HG02623 (cell line): ENCODE results near the gene SH3BGRL3.
"Not testable (repeated sequence)": the region's sequence is repeated elsewhere in the genome, so short reads cannot be mapped to it uniquely, and the experiment has no call there.

Experiments used
- ATAC-seq: cut with Tn5 transposase; IDR thresholded peaks from one replicate; pipeline ENCODE4 v1.9.1; 2021; ENCODE audit warnings: moderate library complexity; ENCODE audit not compliant: unreplicated experiment

The SH3BGRL3 gene

DNA sequence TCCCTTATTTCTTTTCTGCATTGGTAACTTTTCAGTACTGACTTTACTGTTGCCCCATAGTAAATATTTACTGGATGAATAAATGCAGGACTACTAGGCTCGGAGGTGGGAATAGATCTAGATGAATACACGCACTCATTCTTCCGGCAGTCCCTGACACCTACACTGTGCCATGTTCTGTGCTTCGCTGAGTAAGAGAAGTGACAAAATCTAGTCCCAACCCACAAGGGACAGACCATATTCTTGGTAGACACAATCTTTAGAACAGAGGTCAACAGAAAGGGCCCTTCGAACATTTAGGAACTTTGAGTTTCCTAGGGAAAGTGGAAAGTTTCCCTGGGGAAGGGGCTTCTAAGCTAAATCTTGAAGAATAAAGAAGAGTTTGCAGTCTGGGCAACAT is 34.6 kb downstream of the SH3BGRL3 start:
- no peak for ATAC-seq

DNA sequence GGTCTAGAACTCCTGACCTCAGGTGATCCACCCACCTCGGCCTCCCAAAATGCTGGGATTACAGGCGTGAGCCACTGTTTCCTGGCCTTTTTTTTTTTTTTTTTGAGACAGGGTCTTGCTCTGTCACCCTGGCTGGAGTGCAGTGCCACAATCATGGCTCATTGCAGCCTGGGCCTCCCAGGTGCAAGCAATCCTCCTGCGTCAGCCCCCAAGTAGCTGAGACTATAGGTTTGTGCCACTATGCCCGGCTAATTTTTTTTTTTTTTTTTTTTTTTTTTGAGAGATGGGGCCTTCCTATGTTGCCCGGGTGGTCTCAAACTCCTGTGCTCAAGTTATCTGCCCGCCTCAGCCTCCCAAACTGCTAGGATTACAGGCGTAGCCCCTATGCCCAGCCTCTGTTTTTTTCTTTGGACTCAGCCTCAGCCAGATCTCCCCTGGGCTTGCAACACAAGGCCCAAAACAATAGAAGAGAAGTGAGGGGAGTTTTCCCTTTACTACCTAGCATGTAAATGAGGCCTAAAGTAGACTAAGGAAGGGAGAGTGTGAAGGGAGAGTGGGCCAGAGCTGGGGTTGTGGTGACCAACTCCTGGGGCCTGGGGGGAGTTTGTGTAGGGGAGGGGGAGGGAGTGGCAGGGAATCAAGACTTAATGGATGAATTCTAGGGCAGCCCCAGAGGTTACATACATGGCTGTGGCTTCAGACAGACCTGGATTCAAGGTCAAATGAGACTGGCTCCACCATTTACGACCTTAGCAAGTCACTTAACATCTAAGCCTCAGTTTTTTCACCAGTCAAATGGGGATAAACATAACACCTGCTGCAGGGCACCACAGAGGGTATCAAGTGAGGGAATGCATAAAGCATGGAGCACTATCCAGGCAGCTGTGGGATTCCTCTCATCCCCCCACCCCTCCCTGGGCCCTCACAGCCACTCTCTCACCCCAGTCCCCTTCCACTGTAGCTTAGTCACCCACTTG is 36.3 kb downstream of the SH3BGRL3 start:
- ATAC-seq: no peak

DNA sequence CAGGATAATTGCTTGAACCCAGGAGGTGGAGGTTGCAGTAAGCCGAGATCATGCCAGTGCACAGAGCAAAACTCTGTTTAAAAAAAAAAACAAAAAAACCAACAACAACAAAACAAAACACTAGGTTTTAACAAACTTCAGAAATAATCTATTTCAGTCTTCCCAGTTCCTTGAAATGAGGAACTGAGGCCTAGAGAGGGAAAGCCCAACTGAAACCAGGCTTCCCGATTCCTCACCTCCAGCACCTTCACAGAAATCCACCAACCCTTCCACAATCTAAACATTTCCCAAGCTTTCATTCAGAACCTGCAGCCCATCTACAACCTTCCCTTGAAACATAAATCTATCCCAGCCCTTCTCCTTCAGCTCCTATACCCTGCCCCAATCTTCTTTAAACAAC is 37.3 kb downstream of the SH3BGRL3 start:
- no peak for ATAC-seq

DNA sequence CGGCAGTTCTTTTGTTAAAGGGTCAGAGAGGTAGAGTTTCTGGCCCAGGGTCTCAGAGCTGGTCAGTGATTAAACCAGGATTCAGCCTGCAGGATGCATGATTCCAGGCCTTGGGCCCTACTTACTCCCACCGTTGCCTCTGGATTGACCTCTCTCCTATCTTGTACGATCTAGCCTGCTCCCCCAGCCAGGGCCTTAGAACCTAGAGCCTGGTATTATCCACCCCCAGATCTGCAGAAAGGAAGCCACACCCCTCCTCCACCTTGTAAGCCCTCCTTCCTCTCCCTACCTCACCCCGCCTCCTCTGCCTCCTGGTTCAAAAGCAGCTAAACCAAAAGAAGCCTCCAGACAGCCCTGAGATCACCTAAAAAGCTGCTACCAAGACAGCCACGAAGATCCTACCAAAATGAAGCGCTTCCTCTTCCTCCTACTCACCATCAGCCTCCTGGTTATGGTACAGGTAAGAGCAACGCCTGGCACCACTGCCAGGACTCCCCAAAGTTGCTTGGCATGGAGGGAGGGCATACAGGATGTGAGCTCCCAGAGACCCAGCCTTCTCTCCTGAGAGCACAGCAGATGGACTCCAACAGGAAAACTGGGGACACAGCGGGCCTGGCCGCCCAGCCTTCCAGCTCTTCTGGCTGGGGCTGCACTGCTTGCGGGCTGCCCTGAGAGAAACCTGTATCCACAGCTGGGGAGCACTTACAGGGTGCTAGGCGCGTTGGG is 37.9 kb downstream of the SH3BGRL3 start, which contains the start of gene CD52:
Gene CD52 (plus strand): TSS at position 347 of the 726 bp plus-strand sequence. CDS start 60 bp downstream, at position 407.
- ATAC-seq: no peak

DNA sequence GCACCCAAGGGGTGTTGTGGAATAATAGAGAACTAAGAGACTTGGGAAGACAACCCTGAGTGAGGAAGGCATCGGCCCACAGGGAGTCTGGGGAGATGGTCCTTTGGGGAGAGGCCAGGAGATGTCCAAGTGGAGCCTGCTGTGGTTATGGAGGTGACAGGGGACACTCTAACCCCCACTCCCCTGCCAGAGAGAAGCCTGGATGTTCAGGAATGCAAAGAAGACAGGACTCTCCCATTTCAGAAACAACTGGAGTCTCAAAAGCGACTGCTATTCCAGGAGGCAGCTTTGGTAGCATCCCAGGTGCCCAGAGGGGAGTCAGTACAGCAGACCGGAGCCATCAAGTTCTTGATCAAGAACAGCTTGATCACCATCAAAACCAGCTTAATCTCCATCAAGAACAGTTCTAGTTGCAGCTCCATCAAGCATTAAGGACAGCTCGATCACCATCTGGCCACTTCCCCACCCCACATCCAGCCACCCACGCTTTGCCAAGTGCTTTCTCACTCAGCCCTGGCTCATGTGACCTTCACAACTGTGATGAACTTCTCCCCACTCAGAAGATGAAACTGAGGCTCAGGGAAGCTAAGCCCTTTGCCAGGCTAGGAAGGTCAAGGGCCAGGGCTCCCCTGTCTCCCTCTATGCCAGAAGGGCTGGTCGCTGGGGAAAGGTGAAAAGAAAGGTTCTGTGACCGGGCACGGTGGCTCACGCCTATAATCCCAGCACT is 38.6 kb downstream of the SH3BGRL3 start:
- ATAC-seq: no peak

DNA sequence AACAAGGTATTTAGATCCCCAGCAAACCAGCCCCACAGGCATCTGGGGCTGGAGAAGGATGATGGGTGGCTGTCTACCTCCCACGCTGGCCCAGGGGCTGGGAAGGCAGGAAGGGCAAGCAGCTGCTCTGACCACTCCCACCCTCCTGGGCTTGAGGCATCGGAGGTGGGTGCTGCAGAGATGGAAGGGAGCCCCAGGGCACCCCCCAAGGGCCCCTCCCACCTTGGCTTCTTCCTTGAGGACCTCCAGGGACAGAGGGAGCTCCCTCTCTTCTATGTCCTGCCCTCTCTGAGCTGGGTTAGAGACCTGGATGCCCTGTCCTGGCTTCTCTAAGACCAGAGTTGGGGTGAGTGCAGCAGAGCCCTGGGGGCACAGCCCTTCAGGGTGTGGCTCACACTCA is 41.0 kb downstream of the SH3BGRL3 start:
- ATAC-seq: no peak

DNA sequence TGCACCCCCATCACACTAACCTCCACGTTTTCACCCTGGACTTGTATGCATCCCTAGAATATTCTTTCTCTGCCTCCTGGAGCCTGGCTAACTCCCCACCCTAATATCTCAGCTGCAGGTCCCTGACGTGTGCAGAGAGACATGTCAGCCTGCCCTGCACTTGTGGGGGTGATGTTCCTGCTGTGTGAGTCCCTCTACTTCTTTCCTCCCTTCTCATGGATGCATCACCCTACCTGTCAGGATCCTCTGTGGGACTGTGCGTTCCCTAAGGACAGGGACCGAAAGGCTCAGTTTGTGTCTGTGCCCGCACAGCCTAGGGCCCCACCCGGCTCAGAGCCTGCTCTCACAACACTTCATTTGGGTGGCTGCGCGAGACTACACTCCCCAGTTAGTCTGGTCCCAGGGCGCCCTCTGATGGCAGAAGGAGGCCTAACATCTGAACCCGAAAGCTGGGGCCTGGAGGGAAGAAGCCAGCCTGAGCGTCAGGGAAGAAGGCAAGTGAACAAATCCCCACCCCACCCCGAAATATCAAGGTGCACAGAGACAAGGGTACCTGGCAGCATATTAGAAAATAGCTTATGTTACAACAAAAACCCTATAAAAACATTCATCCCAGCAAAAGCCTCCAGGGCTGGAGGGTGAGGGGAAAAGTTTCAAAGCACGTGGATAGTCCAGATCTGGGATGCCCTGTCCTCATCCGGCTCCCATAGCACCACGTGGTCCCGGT is 41.6 kb downstream of the SH3BGRL3 start:
- ATAC-seq: no peak

DNA sequence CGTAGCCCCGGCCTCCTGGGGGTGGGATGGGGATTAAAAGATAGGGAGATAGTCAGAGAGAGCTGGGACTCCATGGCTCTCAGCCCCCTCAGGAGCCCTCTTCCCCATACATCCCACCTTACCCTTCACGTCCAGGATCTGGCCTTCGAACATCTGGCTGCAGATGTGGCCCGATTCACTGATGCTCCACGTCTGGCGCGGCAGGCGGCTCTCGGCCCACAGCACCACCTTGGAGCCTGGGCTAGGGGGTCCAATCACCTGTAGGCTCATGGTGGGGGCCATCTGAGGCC is 42.1 kb downstream of the SH3BGRL3 start:
- no peak for ATAC-seq

DNA sequence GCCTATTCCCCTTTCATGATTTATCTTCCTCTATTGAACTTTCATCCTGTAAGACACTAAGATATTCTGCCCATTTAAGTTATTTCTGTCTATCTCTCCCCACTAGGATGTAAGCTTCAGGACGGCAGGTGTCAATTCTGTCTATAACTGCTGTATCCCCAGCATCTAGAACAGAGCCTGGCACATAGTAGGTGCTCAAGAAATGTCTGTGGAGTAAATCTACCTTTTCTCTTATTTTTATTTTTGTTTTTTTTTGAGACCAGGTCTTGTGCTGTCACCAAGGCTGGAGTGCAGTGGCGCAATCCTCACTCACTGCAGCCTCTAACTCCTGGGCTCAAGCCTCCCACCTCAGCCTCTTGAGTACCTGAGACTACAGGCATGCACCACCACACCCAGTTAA is 43.5 kb downstream of the SH3BGRL3 start:
- ATAC-seq: no peak

DNA sequence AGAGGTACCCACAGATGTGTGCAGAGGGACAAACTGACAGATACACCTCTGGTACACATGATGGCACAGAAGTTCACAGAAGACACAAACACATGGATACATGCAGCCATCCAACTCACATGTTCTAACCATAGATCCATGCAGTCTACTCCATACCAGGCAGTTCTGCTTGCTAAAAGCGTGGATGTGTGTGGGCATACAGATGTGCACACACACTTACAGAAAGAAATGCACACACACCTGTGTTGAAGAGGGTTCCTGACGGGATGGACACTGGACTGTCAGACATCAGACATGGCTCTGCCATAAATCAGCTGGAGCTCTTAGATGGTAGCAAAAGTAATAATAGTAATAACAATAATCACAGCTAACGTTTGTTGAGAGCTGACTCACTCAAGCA is 44.7 kb downstream of the SH3BGRL3 start:
- no peak for ATAC-seq

DNA sequence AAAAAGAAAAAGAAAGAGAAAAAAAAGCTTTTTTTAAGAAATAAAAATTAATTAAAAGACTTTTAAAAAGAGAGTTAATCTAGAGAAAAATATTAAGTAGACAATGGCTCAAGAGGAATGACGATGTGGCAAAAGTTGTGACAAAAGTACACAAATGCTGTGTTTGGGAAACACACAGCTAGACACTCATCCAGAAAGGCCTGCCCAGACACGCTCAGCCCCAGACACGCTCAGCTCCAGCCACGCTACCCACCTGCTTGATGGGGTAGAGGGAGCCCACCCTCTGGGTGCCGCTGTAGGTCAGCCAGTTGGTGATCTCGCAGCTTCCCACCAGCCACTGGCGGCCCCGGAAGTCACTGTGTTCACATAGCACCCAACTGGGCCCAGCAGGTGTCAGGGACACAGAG is 48.1 kb downstream of the SH3BGRL3 start:
- no peak for ATAC-seq

DNA sequence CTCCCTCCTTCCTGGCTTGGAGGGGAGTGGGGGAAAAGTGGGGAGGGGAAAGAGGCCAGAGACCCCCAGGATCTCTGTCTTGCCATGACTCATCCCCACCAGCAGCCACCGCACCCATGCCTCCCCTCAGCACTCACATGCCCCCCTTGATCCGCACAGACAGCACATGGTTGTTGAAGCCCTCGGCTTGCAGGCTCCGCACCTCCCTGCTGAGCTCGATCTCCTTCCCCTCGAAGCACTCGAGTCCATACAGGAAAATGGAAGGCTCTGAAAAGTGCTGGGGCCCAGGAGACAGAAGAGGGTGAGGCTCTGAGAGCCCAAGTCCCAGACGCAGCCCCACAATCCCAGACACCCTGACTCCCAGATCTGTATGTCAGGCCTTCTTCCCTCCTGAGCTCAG is 48.7 kb downstream of the SH3BGRL3 start:
- ATAC-seq: no peak

DNA sequence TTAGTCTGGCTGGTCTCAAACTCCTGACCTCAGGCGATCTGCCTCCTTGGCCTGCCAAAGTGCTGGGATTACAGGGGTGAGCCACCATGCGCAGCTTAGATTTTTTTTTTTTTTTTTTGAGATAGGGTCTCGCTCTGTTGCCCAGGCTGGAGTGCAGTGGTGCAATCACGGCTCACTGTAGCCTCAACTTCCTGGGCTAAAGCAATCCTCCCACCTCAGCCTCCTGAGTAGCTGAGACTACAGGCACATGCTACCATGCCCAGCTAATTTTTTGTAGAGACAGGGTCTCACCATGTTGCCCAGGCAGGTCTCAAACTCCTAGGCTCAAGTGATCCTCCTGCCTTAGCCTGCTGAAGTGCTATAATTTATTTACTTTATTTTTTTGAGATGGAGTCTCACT is 49.5 kb downstream of the SH3BGRL3 start:
- ATAC-seq: not testable (repeated sequence)

DNA sequence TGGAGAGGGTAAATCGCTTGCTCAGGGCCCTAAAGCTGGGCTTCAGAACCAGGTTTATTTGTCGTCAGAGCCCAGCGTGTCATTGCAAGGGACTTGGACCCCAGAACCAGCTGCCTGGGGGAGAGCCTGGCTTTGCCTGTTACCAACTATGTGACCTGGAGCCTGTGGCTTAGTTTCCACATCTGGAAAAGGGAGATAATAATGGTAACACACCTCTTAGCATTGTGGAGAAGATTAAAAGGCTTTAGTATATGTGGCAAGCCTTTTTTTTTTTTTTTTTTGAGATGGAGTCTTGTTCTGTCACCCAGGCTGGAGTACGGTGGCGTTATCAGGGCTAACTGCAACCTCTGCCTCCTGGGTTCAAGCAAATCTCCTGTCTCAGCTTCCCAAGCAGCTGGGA is 50.4 kb downstream of the SH3BGRL3 start:
- ATAC-seq: no peak
